ENCODE data around the gene BTAF1. TPM values are rescaled to one million over a fixed set of nuclear protein-coding genes. Genes with fewer than 3 reads are reported as not detected.

Gene BTAF1
- polyA plus RNA-seq, 1 donor (not counting 4 experiments of a cell fraction or from before 2014, with no cell fraction given) = 42.9 TPM

GRCh38 chr10:92047215-92047614 is 123.6 kb downstream of the BTAF1 start:
- dilution Hi-C loops (cut with MboI; ENCODE audit: extremely low pct_ligation_motif_present, low sequenced_read_pairs) = no loop called here
- Histone ChIP-seq H3K79me2 (ENCODE audit: control insufficient read depth, insufficient read depth, low read length) (no peaks in the 10 kb centered on the region), H3K9ac (ENCODE audit: control insufficient read depth, extremely low read depth, insufficient read depth, low read length) (no peak overlapping the region), H4K20me1 (ENCODE audit: control insufficient read depth, extremely low read depth, insufficient read depth, low read length) (no peaks in the 10 kb centered on the region), H3K4me1 (ENCODE audit: control insufficient read depth, extremely low read depth, insufficient read depth, low read length) (no peaks in the 10 kb centered on the region), H3K4me2 (ENCODE audit: control insufficient read depth, extremely low read depth, insufficient read depth, low read depth, low read length) (no peak overlapping the region), H3K27me3 (ENCODE audit: control insufficient read depth, extremely low read depth, insufficient read depth, low read length) (no peaks in the 10 kb centered on the region), H3K9me3 (ENCODE audit: control insufficient read depth, low read depth, low read length) (no peaks in the 10 kb centered on the region), H3K36me3 (ENCODE audit: control insufficient read depth in 2 of 2, extremely low read depth in 1 of 2, insufficient read depth in 2 of 2, low read length in 2 of 2) (peaks cover 0 to under 1% of the 10 kb centered on the region in 2 experiments), H3K4me3 (ENCODE audit: control insufficient read depth in 2 of 3, extremely low read depth in 1 of 3, insufficient read depth in 2 of 3, low read depth in 1 of 3, low read length in 3 of 3) (no peak overlapping the region), H2AFZ (ENCODE audit: control insufficient read depth, low read length) (no peak overlapping the region), H3K27ac (ENCODE audit: control insufficient read depth, insufficient read depth, low read length) (no peak overlapping the region), H3K9me1 (ENCODE audit: control insufficient read depth, extremely low read depth, insufficient read depth, low read length) (no peaks in the 10 kb centered on the region)
- FAIRE-seq = no peak
- DNase-seq (ENCODE audit: low read depth, low spot score) = no peak
- TF ChIP-seq CTCF (optimal IDR thresholded peaks at IDR 0.05 in 1 of 3, IDR thresholded peaks at IDR 0.05 in 1 of 3, conservative IDR thresholded peaks at IDR 0.05 in 1 of 3; ENCODE audit: extremely low read depth in 1 of 3, insufficient read depth in 2 of 3, low read length in 3 of 3) (no peak), EZH2 (IDR thresholded peaks at IDR 0.05; ENCODE audit: low read length) (no peak)

- Histone ChIP-seq H3K9me3 (ENCODE audit: control insufficient read depth, low read depth, low read length) (no peaks in the 10 kb centered on the region), H3K4me1 (ENCODE audit: control insufficient read depth, extremely low read depth, insufficient read depth, low read length) (no peaks in the 10 kb centered on the region), H3K9me1 (ENCODE audit: control insufficient read depth, extremely low read depth, insufficient read depth, low read length) (no peaks in the 10 kb centered on the region), H3K9ac (ENCODE audit: control insufficient read depth, extremely low read depth, insufficient read depth, low read length) (no peak overlapping the region), H3K79me2 (ENCODE audit: control insufficient read depth, insufficient read depth, low read length) (no peaks in the 10 kb centered on the region), H4K20me1 (ENCODE audit: control insufficient read depth, extremely low read depth, insufficient read depth, low read length) (no peaks in the 10 kb centered on the region), H3K27me3 (ENCODE audit: control insufficient read depth, extremely low read depth, insufficient read depth, low read length) (no peaks in the 10 kb centered on the region), H3K27ac (ENCODE audit: control insufficient read depth, insufficient read depth, low read length) (no peak overlapping the region), H2AFZ (ENCODE audit: control insufficient read depth, low read length) (no peak overlapping the region), H3K4me3 (ENCODE audit: control insufficient read depth in 2 of 3, extremely low read depth in 1 of 3, insufficient read depth in 2 of 3, low read depth in 1 of 3, low read length in 3 of 3) (no peak overlapping the region), H3K4me2 (ENCODE audit: control insufficient read depth, extremely low read depth, insufficient read depth, low read depth, low read length) (no peak overlapping the region), H3K36me3 (ENCODE audit: control insufficient read depth in 2 of 2, extremely low read depth in 1 of 2, insufficient read depth in 2 of 2, low read length in 2 of 2) (peaks cover 0 to 2% of the 10 kb centered on the region in 2 experiments)
- dilution Hi-C loops (cut with MboI; ENCODE audit: extremely low pct_ligation_motif_present, low sequenced_read_pairs) = no loop called here
- DNase-seq (ENCODE audit: low read depth, low spot score) (no peak), FAIRE-seq (no peak)
- TF ChIP-seq EZH2 (IDR thresholded peaks at IDR 0.05; ENCODE audit: low read length) (no peak), CTCF (optimal IDR thresholded peaks at IDR 0.05 in 1 of 3, IDR thresholded peaks at IDR 0.05 in 1 of 3, conservative IDR thresholded peaks at IDR 0.05 in 1 of 3; ENCODE audit: extremely low read depth in 1 of 3, insufficient read depth in 2 of 3, low read length in 3 of 3) (no peak)
Measured at GRCh38 chr10:92052088-92052487, 128.5 kb downstream of the BTAF1 start.

Measured in keratinocyte (primary cell).